HG03565 (cell line): Measurements from ENCODE around the gene AMY1C.
"Not testable (repeated sequence)": the region's sequence is repeated elsewhere in the genome, so short reads cannot be mapped to it uniquely, and the experiment has no call there.

ENCODE experiments used
- ATAC-seq: cut with Tn5 transposase; IDR thresholded peaks from one replicate; pipeline ENCODE4 v1.9.1; 2021; ENCODE audit warnings: mild to moderate bottlenecking, moderate library complexity; ENCODE audit not compliant: unreplicated experiment

The AMY1C gene

GRCh38 chr1:103749598-103749997 is at the start of gene AMY1C:
Gene AMY1C, plus strand, starts transcription at chr1:103749898. Its CDS starts 572 bp downstream, at chr1:103750470.
- ATAC-seq = not testable (repeated sequence)

- not testable (repeated sequence) for ATAC-seq
Observed at GRCh38 chr1:103700669-103701068, 49.0 kb upstream of the AMY1C start.

GRCh38 chr1:103701256-103701655 is 48.4 kb upstream of the AMY1C start:
- ATAC-seq = not testable (repeated sequence)

DNA sequence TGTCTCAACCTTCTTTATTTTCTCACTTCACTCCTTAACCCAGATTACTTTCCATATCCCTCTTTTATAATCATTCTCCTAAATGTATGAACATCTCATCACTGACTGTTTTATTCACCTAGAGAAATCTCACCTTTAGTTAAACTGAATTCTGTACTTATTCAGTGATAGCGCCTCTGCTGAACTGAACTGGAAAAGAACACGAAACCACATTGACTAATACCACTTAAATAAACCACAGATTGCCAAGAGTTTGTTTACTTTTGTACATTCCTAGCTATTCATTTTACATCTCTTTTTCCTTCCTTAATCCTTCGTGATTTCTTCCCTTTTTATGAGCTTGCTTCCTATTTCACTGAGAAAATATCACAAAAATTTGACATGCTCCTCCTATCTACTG is 42.0 kb upstream of the AMY1C start:
- not testable (repeated sequence) for ATAC-seq

- not testable (repeated sequence) for ATAC-seq
Observed at GRCh38 chr1:103710381-103710780, 39.3 kb upstream of the AMY1C start.

DNA sequence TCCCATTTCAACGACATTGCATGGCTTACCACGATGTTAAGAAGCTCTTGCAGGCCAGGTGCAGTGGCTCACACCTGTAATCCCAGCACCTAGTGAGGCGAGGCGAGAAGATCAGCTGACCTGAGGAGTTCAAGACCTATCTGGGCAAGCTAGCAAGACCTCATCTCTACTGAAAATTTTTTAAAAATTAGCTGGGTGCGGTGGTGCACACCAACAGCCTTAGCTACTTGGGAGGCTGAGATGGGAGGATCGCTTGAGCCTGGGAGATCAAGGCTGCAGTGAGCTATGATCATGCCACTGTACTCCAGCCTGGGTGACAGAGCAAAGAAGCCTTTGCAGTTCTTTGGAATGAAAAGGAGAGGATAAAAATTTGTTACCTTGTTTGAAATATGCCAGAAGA is 32.3 kb upstream of the AMY1C start:
- ATAC-seq = not testable (repeated sequence)

- not testable (repeated sequence) for ATAC-seq
Observed at GRCh38 chr1:103721473-103721872, 28.2 kb upstream of the AMY1C start.

DNA sequence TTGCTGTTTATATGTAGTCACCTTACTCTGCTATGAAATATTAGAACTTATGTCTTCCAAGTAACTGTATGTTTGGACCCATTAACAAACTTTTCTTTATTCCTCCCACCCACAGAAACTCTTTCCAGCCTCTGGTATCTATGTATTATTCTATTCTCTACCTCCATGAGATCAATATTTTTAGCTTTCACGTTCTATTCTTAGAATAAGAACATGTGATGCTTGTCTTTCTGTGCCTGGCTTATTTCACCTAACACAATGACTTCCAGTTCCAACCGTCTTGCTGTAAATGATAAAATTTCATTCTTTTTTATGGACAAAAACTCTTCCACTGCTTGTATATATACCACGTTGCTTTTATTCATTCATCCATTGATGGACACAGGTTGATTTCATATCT is 14.4 kb upstream of the AMY1C start:
- ATAC-seq = not testable (repeated sequence)

DNA sequence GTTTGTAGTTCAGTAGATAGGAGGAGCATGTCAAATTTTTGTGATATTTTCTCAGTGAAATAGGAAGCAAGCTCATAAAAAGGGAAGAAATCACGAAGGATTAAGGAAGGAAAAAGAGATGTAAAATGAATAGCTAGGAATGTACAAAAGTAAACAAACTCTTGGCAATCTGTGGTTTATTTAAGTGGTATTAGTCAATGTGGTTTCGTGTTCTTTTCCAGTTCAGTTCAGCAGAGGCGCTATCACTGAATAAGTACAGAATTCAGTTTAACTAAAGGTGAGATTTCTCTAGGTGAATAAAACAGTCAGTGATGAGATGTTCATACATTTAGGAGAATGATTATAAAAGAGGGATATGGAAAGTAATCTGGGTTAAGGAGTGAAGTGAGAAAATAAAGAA is 11.7 kb upstream of the AMY1C start:
- ATAC-seq = not testable (repeated sequence)

DNA sequence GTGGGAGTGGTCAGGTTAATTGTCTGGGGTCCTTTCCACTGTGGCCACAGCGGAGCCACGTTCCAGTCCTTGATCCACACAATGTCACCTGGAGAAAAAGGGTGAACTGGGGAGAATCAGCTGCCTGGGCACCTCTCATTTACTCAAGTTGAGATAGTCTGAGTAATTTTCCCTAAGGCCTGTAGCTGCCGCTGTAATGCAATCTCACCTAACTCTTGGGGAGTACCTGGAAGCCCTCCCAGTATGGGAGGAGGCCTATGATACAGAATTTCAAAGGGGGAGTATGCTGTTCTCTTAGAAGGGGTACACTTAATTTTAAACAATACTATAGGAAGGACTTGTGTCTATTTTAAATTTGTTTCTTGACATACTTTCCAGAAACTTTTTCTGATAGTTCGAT is 5.2 kb upstream of the AMY1C start:
- ATAC-seq = not testable (repeated sequence)

- ATAC-seq = not testable (repeated sequence)
Observed at GRCh38 chr1:103745040-103745439, 4.7 kb upstream of the AMY1C start.

GRCh38 chr1:103748273-103748672 is 1.4 kb upstream of the AMY1C start:
- not testable (repeated sequence) for ATAC-seq

DNA sequence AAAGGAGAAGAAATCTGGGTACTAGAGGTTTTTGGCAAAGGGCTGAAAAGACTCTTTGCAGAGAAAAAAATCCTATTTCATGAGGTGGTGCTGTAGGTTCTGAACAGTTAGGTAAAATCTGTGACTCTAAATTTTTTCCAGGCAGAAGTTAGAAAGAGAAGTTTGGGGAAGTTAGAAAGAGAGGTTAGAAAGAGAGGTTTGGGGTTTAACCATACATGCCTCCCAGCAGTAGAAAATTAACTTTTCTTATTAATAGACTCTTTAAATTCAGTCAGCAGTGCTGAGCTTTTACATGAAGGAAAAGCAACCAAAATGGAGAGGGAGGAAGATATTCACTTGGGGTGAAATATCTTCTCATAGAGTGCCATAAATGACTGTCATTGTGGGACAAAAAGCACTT is 12.2 kb downstream of the AMY1C start:
- ATAC-seq = no peak

DNA sequence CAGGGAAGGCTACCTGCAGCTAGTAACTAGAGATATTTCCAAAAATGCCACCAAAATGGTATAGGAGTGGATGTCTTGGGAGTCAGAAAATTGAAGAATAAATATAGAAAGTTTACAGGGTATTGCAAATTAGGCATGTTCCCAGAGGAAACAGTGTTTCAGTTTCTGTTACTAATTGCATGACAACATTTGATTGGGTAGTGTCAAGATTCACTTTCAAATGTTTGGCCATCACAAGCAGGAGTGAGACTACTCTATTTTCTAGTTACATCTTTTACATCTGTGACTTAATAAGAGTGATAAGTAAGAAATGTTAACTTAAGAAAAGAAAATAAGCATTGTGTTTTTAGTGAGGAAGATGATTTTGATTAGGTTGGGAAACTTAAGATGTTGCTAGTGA is 30.2 kb downstream of the AMY1C start:
- ATAC-seq = no peak

GRCh38 chr1:103783944-103784377 is 34.3 kb downstream of the AMY1C start:
- ATAC-seq = peak; percentile 39

DNA sequence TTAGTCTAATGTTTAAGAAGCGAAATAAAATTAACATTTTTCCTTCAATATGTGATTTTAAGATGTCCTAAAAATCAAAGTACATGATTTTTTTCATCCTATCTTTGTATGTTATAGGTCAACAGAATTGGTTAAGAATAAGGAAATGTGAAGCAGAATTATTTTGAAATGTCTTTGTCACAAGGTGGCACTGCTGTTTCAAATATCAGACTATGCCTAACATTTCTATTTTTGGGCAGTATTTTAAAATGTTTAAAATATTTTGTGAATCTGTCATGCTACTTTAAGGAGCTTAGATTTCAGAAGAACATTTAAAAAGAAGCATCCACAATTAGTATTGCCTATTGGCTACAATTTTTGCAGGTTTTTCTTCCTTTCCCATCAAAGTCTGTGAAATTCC is 38.7 kb downstream of the AMY1C start:
- no peak for ATAC-seq

GRCh38 chr1:103790172-103790571 is 40.5 kb downstream of the AMY1C start:
- peak; percentile 44 for ATAC-seq
